Activated CD4-positive, alpha-beta T cell treated with anti-CD3 and anti-CD28 coated beads for 48 hours (primary cell): Measurements from ENCODE around the gene MUS81.

Source experiments
- DNase-seq: peaks from one replicate; pipeline ENCODE4 v3.0.0-alpha.2; 2020

MUS81 gene

DNA sequence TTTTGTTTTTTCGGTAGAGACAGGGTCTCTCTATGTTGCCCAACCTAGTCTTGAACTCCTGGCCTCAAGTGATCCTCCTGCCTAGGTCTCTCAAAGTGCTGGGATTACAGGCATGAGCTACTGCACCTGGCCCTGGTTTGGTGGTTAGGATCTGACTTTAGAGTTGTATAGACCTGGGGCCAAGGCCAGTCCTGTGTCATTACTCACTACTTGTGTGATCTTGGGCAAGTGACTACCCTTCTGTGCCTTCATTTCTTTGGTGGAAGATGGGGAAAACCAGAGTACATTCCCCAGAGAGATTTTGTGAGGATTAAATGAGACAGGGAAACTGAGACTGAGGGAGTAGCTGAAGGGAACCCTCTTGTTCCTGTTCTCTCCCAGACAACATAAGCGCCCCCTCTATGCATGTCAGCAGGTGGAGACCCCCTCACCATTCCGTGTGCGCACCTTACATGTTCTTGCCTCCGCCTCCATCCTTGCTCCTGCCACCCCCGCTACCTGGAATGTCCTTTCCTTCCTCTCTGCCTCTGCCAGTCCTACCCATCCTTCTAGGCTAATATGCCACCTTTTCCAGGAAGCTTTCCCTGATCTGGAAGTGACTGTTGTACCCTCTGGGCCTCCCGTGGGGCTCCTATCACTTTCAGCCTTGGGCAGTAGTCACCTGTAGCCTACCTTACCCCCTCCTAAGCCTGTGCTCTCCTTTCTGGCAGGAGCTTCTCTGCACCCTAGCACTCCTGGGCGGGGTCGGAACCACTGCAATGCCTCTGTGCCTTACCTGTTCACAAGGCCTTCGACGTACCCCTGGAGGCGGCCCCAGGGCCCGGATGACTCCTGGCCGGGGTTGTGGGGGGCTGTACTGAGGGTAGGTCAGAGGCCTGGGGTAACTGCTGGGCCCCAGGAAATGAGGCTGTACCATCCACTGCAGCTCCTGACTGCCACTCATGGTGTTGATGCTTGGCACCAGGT, 36.1 kb downstream of the MUS81 start:
- peak; percentile 35 for DNase-seq

- DNase-seq: no peak
These were observed 36.8 kb downstream of the MUS81 start for GRCh38 chr11:65897020-65897471.

DNA sequence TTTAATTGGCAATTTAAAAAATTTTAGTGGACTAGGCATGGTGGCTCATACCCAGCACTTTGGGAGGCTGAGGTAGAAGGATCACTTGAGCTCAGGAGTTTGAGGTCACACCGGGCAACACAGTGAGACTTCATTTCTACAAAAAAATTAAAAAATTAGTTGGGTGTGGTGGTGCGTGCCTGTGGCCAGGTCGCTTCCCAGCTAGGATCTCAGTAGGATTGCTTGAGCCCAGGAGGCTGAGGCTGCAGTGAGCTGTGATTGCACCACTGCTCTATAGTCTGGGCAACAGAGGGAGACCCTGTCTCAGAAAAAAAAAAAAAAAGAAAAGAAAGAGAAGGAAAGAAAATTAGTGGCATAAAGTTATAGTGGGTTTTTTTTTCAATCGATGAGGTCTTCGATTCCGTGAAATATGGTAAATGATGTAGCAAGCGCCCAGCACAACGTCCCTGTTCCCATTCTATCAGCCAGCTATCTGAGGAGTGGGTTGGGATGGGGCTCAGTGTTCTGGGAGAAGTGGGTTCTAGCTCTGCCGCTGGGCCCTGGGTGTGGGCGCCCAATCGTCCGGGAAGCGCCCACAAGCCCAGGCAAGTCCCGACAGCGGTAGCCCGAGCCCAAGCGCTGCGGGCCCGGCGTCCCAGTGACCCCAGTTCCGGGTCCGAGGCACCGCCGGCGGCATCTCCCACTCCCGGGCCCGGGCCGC, 38.6 kb downstream of the MUS81 start:
- DNase-seq: no peak

- peak; percentile 87 for DNase-seq
These were observed 39.3 kb downstream of the MUS81 start for GRCh38 chr11:65899356-65900124.

DNA sequence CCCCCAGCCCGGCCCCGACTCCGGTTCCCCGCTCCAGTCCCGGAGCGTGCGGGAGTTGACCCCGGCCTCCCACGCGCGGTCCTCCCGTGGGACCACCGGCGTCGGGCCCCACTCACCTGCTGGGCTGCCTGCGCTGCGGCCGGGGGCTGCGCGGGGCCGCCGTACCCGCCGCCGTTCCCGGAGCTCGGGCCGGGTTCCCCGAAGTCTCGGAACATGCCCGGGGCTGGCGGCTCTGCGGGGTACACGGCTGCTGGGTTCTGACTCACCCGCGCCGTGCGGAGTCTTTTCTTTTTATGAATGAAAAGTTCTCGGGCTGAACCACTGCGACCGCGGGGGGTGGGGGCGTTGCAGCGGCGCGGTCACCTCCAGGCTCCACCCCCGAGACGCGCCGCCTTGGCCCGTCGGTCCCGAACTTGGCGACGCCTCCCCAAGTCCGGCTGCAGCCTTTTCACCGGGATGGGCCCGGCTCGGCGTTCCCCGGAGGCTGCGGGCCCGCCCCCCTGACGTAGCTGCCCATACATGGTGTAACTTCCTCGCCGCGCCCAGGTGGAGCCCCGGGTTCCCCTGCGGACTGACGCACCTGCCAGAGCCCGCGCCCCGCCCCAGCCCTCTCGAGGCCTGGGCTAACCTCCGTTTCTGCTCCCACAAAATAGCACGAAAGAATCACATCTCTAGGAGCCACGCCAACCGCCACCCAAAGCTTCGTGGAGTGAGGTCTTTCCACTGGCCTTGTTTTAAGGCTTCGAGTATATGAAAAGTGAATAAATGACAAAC, 40.1 kb downstream of the MUS81 start, which contains the start of gene FOSL1:
FOSL1 (minus strand) TSS at position 264 of the 774 bp plus-strand sequence; CDS start at position 215, 49 bp downstream.
- peak; percentile 96 for DNase-seq

GRCh38 chr11:65900899-65901180, 40.6 kb downstream of the MUS81 start:
- no peak for DNase-seq

DNA sequence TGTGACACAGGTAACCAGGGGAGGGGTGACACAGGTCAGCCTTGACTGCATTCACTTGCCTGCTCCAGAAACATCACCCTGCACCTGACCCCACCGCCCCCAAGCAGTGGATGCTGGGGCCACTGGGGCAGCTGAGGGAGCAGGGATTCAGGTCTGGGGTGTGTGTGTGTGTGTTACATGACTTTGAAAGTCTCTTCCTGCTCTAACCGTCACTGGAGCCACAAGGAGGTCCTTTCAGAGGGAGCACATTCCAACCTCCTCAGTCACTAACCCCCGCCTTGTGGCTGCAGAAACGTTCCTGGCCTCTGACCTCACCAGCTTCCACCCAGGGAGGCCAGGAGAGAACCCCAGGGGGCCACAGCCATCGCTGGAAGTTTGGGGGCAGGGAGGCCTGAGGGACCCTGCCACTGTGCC, 42.8 kb downstream of the MUS81 start:
- DNase-seq: no peak

DNA sequence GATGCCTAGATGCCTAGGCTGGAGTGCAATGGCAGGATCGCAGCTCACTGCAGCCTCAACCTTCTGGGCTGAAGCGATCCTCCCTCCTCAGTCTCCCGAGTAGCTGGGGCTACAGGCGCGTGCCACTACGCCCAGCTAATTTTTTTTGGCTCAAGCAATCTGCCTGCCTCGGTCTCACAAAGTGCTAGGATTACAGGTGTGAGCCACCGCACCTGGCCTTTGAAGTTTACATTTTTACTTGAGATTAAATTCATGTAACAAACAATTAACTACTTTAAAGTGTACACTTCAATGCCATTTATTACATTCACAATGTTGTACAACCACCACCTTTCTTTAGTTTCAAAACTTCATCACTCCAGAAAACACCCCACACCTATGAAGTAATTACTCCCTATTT, 43.5 kb downstream of the MUS81 start:
- no peak for DNase-seq

DNA sequence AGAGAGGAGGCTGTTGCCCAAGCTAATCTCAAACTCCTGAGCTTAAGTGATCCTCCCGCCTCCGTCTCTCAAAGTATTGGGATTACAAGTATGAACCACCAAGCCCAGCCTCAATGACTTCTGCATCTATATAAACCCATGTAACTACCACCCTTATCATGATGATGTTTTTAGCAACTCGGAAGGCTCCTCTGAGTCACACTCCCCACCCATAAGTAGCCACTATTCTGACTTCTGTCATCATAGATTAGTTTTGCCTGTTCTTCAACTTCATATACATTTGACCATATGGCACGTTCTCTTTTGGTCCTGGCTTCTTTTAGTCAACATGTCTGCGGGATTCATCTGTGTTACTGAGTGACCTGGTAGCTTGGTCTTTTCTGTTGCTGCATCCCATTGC, 46.4 kb downstream of the MUS81 start:
- DNase-seq: no peak

- DNase-seq: no peak
These were observed 47.6 kb downstream of the MUS81 start for GRCh38 chr11:65907878-65908277.

- no peak for DNase-seq
These were observed 51.7 kb downstream of the MUS81 start for GRCh38 chr11:65911682-65912568.

GRCh38 chr11:65912845-65913244, 52.6 kb downstream of the MUS81 start:
- no peak for DNase-seq

DNA sequence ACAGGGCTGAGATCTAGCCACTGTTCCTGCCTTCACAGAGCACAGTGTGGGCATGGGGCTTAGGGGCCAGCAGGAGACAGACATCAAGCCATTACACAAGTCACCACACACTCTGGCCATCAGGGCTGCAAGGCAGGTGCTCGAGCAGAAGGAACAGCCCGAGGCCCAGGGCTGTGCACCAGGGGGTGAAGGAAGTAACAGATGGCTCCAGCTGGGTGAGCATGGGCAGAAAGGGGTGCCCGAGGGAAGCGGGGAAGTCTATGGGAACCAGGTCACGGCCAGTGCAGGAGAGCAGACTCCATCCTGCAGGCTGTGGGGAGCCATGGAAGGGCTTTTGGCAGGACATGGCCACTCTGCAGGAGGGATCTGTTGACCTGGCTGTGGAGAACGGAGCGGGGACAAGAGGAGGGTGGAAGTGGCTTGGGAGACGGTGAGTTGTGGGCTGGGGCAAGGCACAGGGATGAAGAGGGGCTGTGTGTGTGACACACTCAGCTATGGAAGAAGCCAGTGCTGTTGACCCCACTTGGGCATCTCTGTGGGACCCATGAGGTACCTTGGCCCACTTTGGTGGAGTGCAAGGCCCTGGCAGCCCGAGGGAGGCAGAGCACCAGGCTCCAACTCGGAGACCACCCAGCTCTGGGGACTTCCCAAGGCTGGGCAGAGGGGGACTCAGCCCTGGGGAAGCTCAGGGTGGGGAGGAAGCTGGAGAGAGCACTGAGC, 55.0 kb downstream of the MUS81 start:
- no peak for DNase-seq

- no peak for DNase-seq
These were observed 55.6 kb downstream of the MUS81 start for GRCh38 chr11:65915821-65916251.
